ENCODE data around the gene TPT1.

GRCh38 chr13:45328661-45329111 lies 12.3 kb downstream of the TPT1 start:
- TF ChIP-seq CTCF (IDR thresholded peaks at IDR 0.05; ENCODE audit: insufficient read depth, low read length, poor library complexity, severe bottlenecking) (no peak), EZH2phosphoT487 (conservative IDR thresholded peaks at IDR 0.05; ENCODE audit: low read length) (no peak)
